Progenitor cell of endocrine pancreas (in vitro differentiated cells): ENCODE results near the gene MBP. TPM values are rescaled to one million over a fixed set of nuclear protein-coding genes. Genes with fewer than 3 reads are reported as not detected.
A peak's percentile ranks its signal among the peaks of the same experiment; 100 is the strongest.

Experiments
- DNase-seq: peaks from one replicate; pipeline ENCODE4 v3.0.0; 2021; ENCODE audit warnings: low spot score; ENCODE audit not compliant: unreplicated experiment
- H3K27ac Mint-ChIP-seq: 2 replicates; pipeline ENCODE4 v1.8.0; 2021; ENCODE audit warnings: mild to moderate bottlenecking, moderate library complexity, mixed read lengths
- H3K27me3 Mint-ChIP-seq: 2 replicates; pipeline ENCODE4 v1.8.0; 2021; ENCODE audit warnings: mixed read lengths
- H3K36me3 Mint-ChIP-seq: 2 replicates; pipeline ENCODE4 v1.8.0; 2022; ENCODE audit warnings: mixed read lengths; ENCODE audit not compliant: insufficient read depth
- H3K4me1 Mint-ChIP-seq: 2 replicates; pipeline ENCODE4 v1.8.0; 2021; ENCODE audit warnings: low read depth, mixed read lengths
- H3K4me3 Mint-ChIP-seq: 2 replicates; pipeline ENCODE4 v1.8.0; 2021; ENCODE audit warnings: low read depth, mild to moderate bottlenecking, moderate library complexity, mixed read lengths
- H3K9me3 Mint-ChIP-seq: 2 replicates; pipeline ENCODE4 v1.8.0; 2021; ENCODE audit warnings: low read depth, mixed read lengths
- CTCF ChIP-seq: fragments of 200-600 bp; sonication (generic); IDR thresholded peaks from one replicate; pipeline ENCODE4 v1.5.0; 2021; ENCODE audit warnings: antibody characterized with exemption, mild to moderate bottlenecking; ENCODE audit not compliant: unreplicated experiment
- total RNA-seq: library from RNA; stranded (reverse); gene quantifications from 2 replicates; pipeline ENCODE4 v1.2.1, GENCODE V29; 2021

MBP gene
- total RNA-seq, 1 donor from 2014 or later, result 38.4 TPM

GRCh38 chr18:77133835-77134496, 1.4 kb upstream of the MBP start:
- DNase-seq, result no peak

GRCh38 chr18:77133051-77133834, 660 bp upstream of the MBP start:
- no peak for TF ChIP-seq CTCF
- Mint-ChIP-seq H3K27me3 (peaks cover 34% of the 10 kb centered on the region), H3K4me3 (peak overlapping the region; percentile 82), H3K36me3 (peaks cover 4% of the 10 kb centered on the region), H3K9me3 (no peaks in the 10 kb centered on the region), H3K4me1 (peaks cover 18% of the 10 kb centered on the region), H3K27ac (peak overlapping the region; percentile 92)
- peak; percentile 46 for DNase-seq

More at GRCh38 chr18:77133835-77134496, 1.4 kb upstream of the MBP start:
- H3K27ac Mint-ChIP-seq, result peak overlapping the region; percentile 64
- H3K36me3 Mint-ChIP-seq, result peaks cover 4% of the 10 kb centered on the region
- TF ChIP-seq CTCF, result no peak
- peak overlapping the region; percentile 82 for H3K4me3 Mint-ChIP-seq
- H3K9me3 Mint-ChIP-seq, result no peaks in the 10 kb centered on the region
- peaks cover 34% of the 10 kb centered on the region for H3K27me3 Mint-ChIP-seq
- H3K4me1 Mint-ChIP-seq, result peaks cover 17% of the 10 kb centered on the region

DNA sequence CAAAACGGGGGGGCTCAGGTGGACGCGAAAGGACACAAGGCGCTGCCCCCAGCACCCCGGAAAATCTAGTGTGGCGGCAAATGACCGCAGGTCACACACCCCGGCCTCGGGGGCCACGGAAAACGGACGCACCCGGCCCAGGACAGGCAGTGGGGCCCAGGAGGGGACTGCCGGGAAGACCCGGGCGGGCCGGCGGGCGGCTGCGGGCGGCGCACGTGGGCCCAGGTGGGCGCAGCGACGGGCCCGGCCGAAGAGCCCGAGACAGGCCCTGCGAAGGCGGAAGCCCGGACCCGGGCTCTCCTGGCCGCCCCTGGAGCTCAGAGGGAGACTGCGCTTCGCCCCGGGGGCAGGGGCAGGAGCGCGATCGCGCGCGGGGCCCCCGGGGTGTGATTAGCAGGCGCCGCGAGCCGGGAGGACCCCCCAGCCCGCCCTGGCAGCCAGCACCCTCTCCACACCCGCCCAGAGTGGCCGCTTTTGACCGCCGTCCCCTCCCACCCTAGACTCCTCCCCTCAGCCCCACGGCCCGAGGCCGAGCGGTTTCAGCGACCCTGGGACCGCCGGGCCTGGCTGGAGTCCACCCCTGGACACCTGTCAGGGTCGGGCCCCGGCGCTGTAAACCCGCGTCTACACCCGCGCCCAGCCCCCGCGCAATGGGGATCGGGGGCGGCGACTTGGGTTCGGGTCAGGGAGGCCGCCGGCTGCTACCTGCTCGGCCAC, 773 bp downstream of the MBP start:
- Mint-ChIP-seq H3K4me1 (peaks cover 18% of the 10 kb centered on the region), H3K27me3 (peaks cover 27% of the 10 kb centered on the region), H3K36me3 (peaks cover 7% of the 10 kb centered on the region), H3K4me3 (peak overlapping the region; percentile 86), H3K27ac (peak overlapping the region; percentile 96), H3K9me3 (no peaks in the 10 kb centered on the region)
- DNase-seq, result peak; percentile 60
- no peak for TF ChIP-seq CTCF

DNA sequence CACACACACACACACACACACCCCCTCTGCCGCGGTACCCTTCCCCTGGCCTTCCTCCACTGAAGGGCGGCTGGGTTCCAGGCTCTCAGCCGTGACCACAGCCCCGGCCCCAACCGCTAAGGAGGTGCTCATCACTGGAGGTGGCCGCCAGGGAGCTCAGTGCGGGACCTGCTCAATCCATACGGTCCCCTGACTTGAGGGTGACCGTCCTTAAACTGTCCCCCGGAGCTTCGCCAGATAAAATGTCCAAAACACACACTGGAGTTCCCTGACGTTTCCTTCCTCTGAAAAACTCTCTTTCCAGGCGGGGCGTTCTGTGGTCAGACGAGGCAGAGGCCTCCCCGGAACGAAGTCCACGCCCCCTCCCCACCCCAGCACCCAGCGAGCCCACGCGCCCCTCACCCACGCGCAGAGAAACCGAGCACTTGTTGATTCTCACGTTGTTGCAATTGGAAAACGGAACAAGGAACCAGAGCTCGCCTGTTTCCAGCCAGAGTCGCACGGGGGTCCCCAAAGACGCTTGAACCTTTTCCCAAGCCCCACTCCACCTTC, 1.4 kb downstream of the MBP start:
- Mint-ChIP-seq H3K27me3 (peaks cover 27% of the 10 kb centered on the region), H3K9me3 (no peaks in the 10 kb centered on the region), H3K4me1 (peaks cover 18% of the 10 kb centered on the region), H3K4me3 (peak overlapping the region; percentile 86), H3K36me3 (peaks cover 7% of the 10 kb centered on the region), H3K27ac (peak overlapping the region; percentile 96)
- TF ChIP-seq CTCF, result no peak
- DNase-seq, result no peak
